Fibroblast of the aortic adventitia (primary cell): ENCODE results near the gene ZNF407. TPM values are rescaled to one million over a fixed set of nuclear protein-coding genes. Genes with fewer than 3 reads are reported as not detected.
"Not testable (repeated sequence)": the region's sequence is repeated elsewhere in the genome, so short reads cannot be mapped to it uniquely, and the experiment has no call there.

Experiments used
- DNase-seq: peaks from one replicate; pipeline ENCODE4 v3.0.0-alpha.2; 2010; ENCODE audit warnings: low read depth
- H3K4me3 ChIP-seq: 2 replicates; pipeline ENCODE4 v1.5.1; 2011; ENCODE audit warnings: low read depth, mild to moderate bottlenecking, control low read depth, low read length, moderate library complexity
- CTCF ChIP-seq: IDR thresholded peaks from 2 replicates; pipeline ENCODE4 v1.5.1; 2011; ENCODE audit warnings: mild to moderate bottlenecking, low read length, control low read depth, inconsistent platforms; ENCODE audit not compliant: insufficient read depth
- total RNA-seq: library from RNA; depleted of rRNA; stranded (reverse); fragments of >200 nt; gene quantifications from 2 replicates; pipeline ENCODE4 v1.2.3, GENCODE V29; 2012; ENCODE audit warnings: low replicate concordance

Gene ZNF407
- total RNA-seq, 1 donor: 21.7 TPM

- no peak overlapping the region for H3K4me3 ChIP-seq
- no peak for DNase-seq
- TF ChIP-seq CTCF: no peak
Observed at GRCh38 chr18:75090336-75090735, 492.7 kb downstream of the ZNF407 start.

GRCh38 chr18:75097491-75098225 lies 500.0 kb downstream of the ZNF407 start:
- DNase-seq: no peak
- H3K4me3 ChIP-seq: no peak overlapping the region
- no peak for TF ChIP-seq CTCF

GRCh38 chr18:75100832-75101630 lies 503.4 kb downstream of the ZNF407 start:
- DNase-seq: no peak
- H3K4me3 ChIP-seq: no peak overlapping the region
- no peak for TF ChIP-seq CTCF

GRCh38 chr18:75101916-75102315 lies 504.2 kb downstream of the ZNF407 start:
- H3K4me3 ChIP-seq: no peak overlapping the region
- no peak for DNase-seq
- no peak for TF ChIP-seq CTCF

GRCh38 chr18:75104029-75104428 lies 506.4 kb downstream of the ZNF407 start:
- H3K4me3 ChIP-seq, DNase-seq: not testable (repeated sequence)

GRCh38 chr18:75104483-75104882 lies 506.8 kb downstream of the ZNF407 start:
- DNase-seq: no peak
- no peak overlapping the region for H3K4me3 ChIP-seq
- no peak for TF ChIP-seq CTCF

GRCh38 chr18:75105551-75106254 lies 508.0 kb downstream of the ZNF407 start:
- no peak overlapping the region for H3K4me3 ChIP-seq
- DNase-seq: no peak
- TF ChIP-seq CTCF: no peak
